K562 (cell line): ENCODE measurements around the gene SLC9A2. TPM values are rescaled to one million over a fixed set of nuclear protein-coding genes. Genes with fewer than 3 reads are reported as not detected.

Experiments used
- ATAC-seq: fragments of 200-7000 bp; cut with Tn5 transposase; 3 replicates; pipeline ENCODE4 v1.9.1; 2020; ENCODE audit warnings: moderate library complexity
- BruUV-seq: library from RNA; stranded (reverse); fragments of 400-500 nt; replicated peaks from 2 replicates; lab custom pipeline; 2021; lab: Mats Ljungman, UMichigan
- CTCF ChIA-PET: fragments of 300-600 bp; formaldehyde crosslinking; extraction: SDS; loops from one replicate; lab custom pipeline; 2021; ENCODE audit warnings: low intra/inter-chr PET ratio; lab: Yijun Ruan, JAX
- POLR2A ChIA-PET: fragments of 300-600, 350-650 bp; sonication (Branson Sonifier 250); formaldehyde crosslinking; extraction: SDS; loops from one replicate; lab custom pipeline; 2021; ENCODE audit warnings: antibody characterized with exemption, inconsistent platforms; lab: Yijun Ruan, JAX
- DNase-seq, 4 experiments: peaks; one replicate each; pipeline versions ENCODE4 v3.0.0 to v3.0.0-alpha.2; 2011 to 2018; ENCODE audit warnings: low spot score in 3 of 4, mixed read lengths in 3 of 4; ENCODE audit errors: extremely low read depth in 1 of 4
- FAIRE-seq: peaks from 2 replicates; lab custom pipeline; 2011; peaks lifted over from hg19 to GRCh38; lab: Jason Lieb, UNC
- H2AFZ ChIP-seq: 2 replicates; pipeline ENCODE4 v1.6.0; 2011; ENCODE audit warnings: low read depth, low read length, control low read depth, inconsistent platforms
- H3K27ac ChIP-seq: fragments of 200-600 bp; 3 replicates; pipeline ENCODE4 v1.8.0; 2011; ENCODE audit warnings: low read depth, mild to moderate bottlenecking, control low read depth, inconsistent platforms, low read length, moderate library complexity, mixed read lengths; ENCODE audit errors: extremely low read depth
- H3K27me3 ChIP-seq, 2 experiments: fragments of 300-600 bp in 1 of 2; 2 replicates in 1 of 2; 3 replicates in 1 of 2; pipeline versions ENCODE4 v1.6.0 to v1.8.0; 2011; ENCODE audit warnings: inconsistent platforms in 2 of 2, low read length in 2 of 2, mild to moderate bottlenecking in 1 of 2, mixed read lengths in 1 of 2, moderate library complexity in 1 of 2; ENCODE audit not compliant: control insufficient read depth in 2 of 2, insufficient read depth in 2 of 2
- H3K36me3 ChIP-seq: fragments of 300-600 bp; 3 replicates; pipeline ENCODE4 v1.8.0; 2011; ENCODE audit warnings: mild to moderate bottlenecking, low read length, inconsistent platforms; ENCODE audit not compliant: control insufficient read depth, insufficient read depth
- H3K4me1 ChIP-seq, 2 experiments: fragments of 200-600 bp in 1 of 2; replicated peaks in 1 of 2; 2 replicates in 1 of 2; 3 replicates in 1 of 2; pipeline versions ENCODE4 v1.5.1 to v1.8.0; 2011; ENCODE audit warnings: inconsistent platforms in 2 of 2, low read length in 2 of 2, mild to moderate bottlenecking in 1 of 2, mixed read lengths in 1 of 2, moderate library complexity in 1 of 2; ENCODE audit not compliant: control insufficient read depth in 2 of 2, insufficient read depth in 2 of 2
- H3K4me2 ChIP-seq: 2 replicates; pipeline ENCODE4 v1.6.1; 2011; ENCODE audit warnings: low read length, control low read depth, inconsistent platforms, mixed read lengths; ENCODE audit not compliant: insufficient read depth
- H3K4me3 ChIP-seq: fragments of 200-600 bp; sonication (generic), shearing (Covaris generic); 2 replicates; pipeline ENCODE4 v1.5.1; 2016; ENCODE audit warnings: control low read depth, inconsistent platforms
- H3K79me2 ChIP-seq: fragments of 200-600 bp; 3 replicates; pipeline ENCODE4 v1.8.0; 2011; ENCODE audit warnings: low read length, inconsistent platforms; ENCODE audit not compliant: control insufficient read depth, insufficient read depth
- H3K9ac ChIP-seq, 2 experiments: 2 replicates each; pipeline versions ENCODE4 v1.6.0 to v1.6.1; 2011; ENCODE audit warnings: low read depth in 2 of 2, low read length in 2 of 2, control low read depth in 1 of 2, inconsistent platforms in 1 of 2, mild to moderate bottlenecking in 1 of 2, mixed read lengths in 1 of 2; ENCODE audit not compliant: insufficient read depth in 1 of 2
- H3K9me1 ChIP-seq: one replicate; pipeline ENCODE4 v1.6.0; 2011; ENCODE audit warnings: inconsistent platforms, mild to moderate bottlenecking, low read length, moderate library complexity; ENCODE audit not compliant: control insufficient read depth, insufficient read depth
- H3K9me3 ChIP-seq: replicated peaks from 2 replicates; pipeline ENCODE4 v1.5.1; 2011; ENCODE audit warnings: low read depth, low read length, inconsistent platforms; ENCODE audit not compliant: control insufficient read depth, insufficient read depth
- H4K20me1 ChIP-seq: replicated peaks from 2 replicates; pipeline ENCODE4 v1.6.1; 2011; ENCODE audit warnings: low read length, inconsistent platforms, mixed read lengths; ENCODE audit not compliant: control insufficient read depth, insufficient read depth
- ARNT ChIP-seq, 2 experiments: fragments of 450-650 bp; IDR thresholded peaks; 2 replicates each; pipeline ENCODE4 v1.6.1; 2016; ENCODE audit warnings: mild to moderate bottlenecking in 1 of 2
- CCNT2 ChIP-seq: IDR thresholded peaks from 2 replicates; pipeline ENCODE4 v1.6.1; 2011; ENCODE audit warnings: borderline replicate concordance, low read depth, mild to moderate bottlenecking, moderate library complexity, mixed read lengths, low read length; ENCODE audit not compliant: insufficient read length; ENCODE audit errors: extremely low read depth
- PURB ChIP-seq: sonication (generic); formaldehyde crosslinking; IDR thresholded peaks from 2 replicates; pipeline ENCODE4 v1.9.0; 2021; ENCODE audit warnings: low read depth, mild to moderate bottlenecking, missing genetic modification reagents
- ZNF316 ChIP-seq: fragments of 450-650 bp; IDR thresholded peaks from 2 replicates; pipeline ENCODE4 v1.6.1; 2016
- ZNF707 ChIP-seq: fragments of 250-450 bp; sonication (Bioruptor Pico); conservative IDR thresholded peaks from 2 replicates; pipeline ENCODE4 v1.8.0; 2022; ENCODE audit warnings: inconsistent platforms, mild to moderate bottlenecking, moderate library complexity
- ZNF740 ChIP-seq, 3 experiments: fragments of 200-800 bp in 1 of 3; sonication (Bioruptor generic) in 1 of 3; sonication (generic) in 1 of 3; formaldehyde crosslinking in 1 of 3; IDR thresholded peaks; 2 replicates each; pipeline versions ENCODE4 v1.6.1 to v1.8.0; 2016 to 2022; ENCODE audit warnings: mild to moderate bottlenecking in 2 of 3, missing compliant biosample characterization in 2 of 3, missing genetic modification characterization in 2 of 3, missing genetic modification reagents in 1 of 3
- ZNF76 ChIP-seq: fragments of 250-450 bp; sonication (Bioruptor Pico); IDR thresholded peaks from 2 replicates; pipeline ENCODE4 v1.4.0; 2020; ENCODE audit warnings: mild to moderate bottlenecking, moderate library complexity, borderline replicate concordance
- WGBS: fragments of 100-300 bp; shearing (Covaris generic); methylation state at CpG from one replicate; pipeline ENCODE4 v1.1.6; 2016; ENCODE audit warnings: low coverage, mixed read lengths; ENCODE audit not compliant: insufficient coverage; ENCODE audit errors: missing lambda C conversion rate; 5-methylcytosine and 5-hydroxymethylcytosine counted together
- in situ Hi-C: fragments of 300-500 bp; cut with MboI; formaldehyde crosslinking; loops from 4 replicates; pipeline ENCODE4 v1.15.0; 2018; ENCODE audit warnings: inconsistent platforms, mixed read lengths
- intact Hi-C: fragments of 100-400 bp; cut with micrococcal nuclease; formaldehyde crosslinking; loops from 2 replicates; pipeline ENCODE4 v1.14.2; 2022
- polyA plus RNA-seq, 8 experiments: library from polyadenylated mRNA; depleted of rRNA in 4 of 8; stranded (reverse) in 5 of 8; unstranded in 3 of 8; fragments of >200 nt; fragmentation: Nextera tagmentation in 2 of 8; fragmentation: Illumina TruSeq in 1 of 8; extraction: Ambion mirVana in 2 of 8; extraction: Trizol in 1 of 8; gene quantifications; 2 replicates each; pipeline versions ENCODE4 v1.2.1 to v1.2.3, GENCODE V29; 2011 to 2014; ENCODE audit warnings: inconsistent platforms in 1 of 8, missing spikeins in 1 of 8
- total RNA-seq, 7 experiments: library from RNA; depleted of rRNA in 6 of 7; stranded (reverse); fragments of >200 nt in 6 of 7; fragmentation: Illumina TruSeq in 2 of 7; extraction: Trizol in 2 of 7; gene quantifications; 2 replicates each; pipeline versions ENCODE4 v1.2.1 to v1.2.3, GENCODE V29; 2011 to 2021; ENCODE audit warnings: low replicate concordance in 1 of 7

The SLC9A2 gene
- total and polyA plus RNA-seq, 9 of the 15 experiments (the other 6 are each of a cell fraction or from before 2014, with no cell fraction given) = 0.45 to 3.3 (median 1.6) TPM

- TF ChIP-seq ZNF740 (CRISPR knock-in tag; IDR thresholded peaks at IDR 0.05) (no peak), ZNF740 (tag; IDR thresholded peaks at IDR 0.05) (no peak), ZNF707 (CRISPR knock-in tag) (no peak), ZNF76 (CRISPR knock-in tag) (no peak), ZNF316 (no peak), CCNT2 (no peak), PURB (CRISPR knock-in tag) (no peak), ARNT (IDR thresholded peaks at IDR 0.05) (no peak)
- TF ChIP-seq, all 486 proteins: peak for 0
- intact Hi-C loops (no loop called here), in situ Hi-C loops (no loop called here)
- H3K4me3 ChIP-seq = no peak overlapping the region
- no peaks in the 10 kb centered on the region for H3K79me2 ChIP-seq
- no peak overlapping the region for H3K9ac ChIP-seq
- DNase-seq = no peak
- H3K9me1 ChIP-seq = no peaks in the 10 kb centered on the region
- H3K36me3 ChIP-seq = peaks cover 52% of the 10 kb centered on the region
- BruUV-seq = no TSS peak
- no peak overlapping the region for H2AFZ ChIP-seq
- no peaks in the 10 kb centered on the region for H3K9me3 ChIP-seq
- H4K20me1 ChIP-seq = no peaks in the 10 kb centered on the region
- no peaks in the 10 kb centered on the region for H3K4me1 ChIP-seq
- ATAC-seq = no peak
- CTCF ChIA-PET = no interaction called here
- H3K4me2 ChIP-seq = no peak overlapping the region
- no peak for FAIRE-seq
- H3K27ac ChIP-seq = no peak overlapping the region
- H3K27me3 ChIP-seq = no peaks in the 10 kb centered on the region
- POLR2A ChIA-PET = interaction anchor here (1.3 kb wide), 1 partner anchor 274 kb away, joined by 3 read pairs; no protein-coding TSS in a partner anchor
- 90% methylated on average over 13 of the region's 15 CpGs for WGBS
Measured at GRCh38 chr2:102726128-102727087, 107.1 kb downstream of the SLC9A2 start.
